Measurements from ENCODE around the gene SSRP1.

DNA sequence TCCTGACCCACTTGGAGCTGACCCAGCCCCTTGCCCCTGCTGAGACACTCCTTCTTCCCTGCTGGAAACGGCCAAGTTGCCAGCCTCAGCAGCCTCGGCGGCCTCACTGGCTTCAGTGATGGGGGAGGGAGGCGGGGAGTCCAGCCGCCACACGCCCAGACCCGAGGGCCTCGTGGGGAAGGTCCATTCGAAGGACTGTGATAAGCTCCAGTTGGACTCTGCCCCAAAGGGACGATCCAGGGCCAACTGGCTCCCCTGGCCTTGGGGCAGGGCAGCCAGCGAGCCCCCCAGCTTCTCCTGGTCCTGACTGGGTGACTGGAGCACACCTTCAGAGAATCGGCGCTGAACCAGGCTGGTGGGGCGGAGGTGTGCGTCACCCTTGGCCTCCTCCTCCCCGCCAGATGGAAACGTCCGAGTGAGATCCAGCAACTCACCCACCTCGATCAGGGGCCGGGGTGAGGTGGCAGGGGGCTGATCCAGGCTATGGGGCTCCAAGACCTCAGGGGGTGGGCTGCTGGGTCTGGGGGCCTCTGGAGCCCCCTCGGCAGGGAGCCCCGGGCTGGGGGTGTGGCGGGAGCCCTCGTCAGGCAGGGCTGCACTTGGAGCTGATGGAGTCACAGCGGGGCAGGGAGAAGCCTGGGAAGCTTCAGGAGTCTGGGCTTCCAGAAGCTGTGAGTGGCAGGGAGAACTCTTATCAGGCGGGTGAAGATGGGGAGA, 22.5 kb downstream of the SSRP1 start:
- TF ChIP-seq, protein P1, sequence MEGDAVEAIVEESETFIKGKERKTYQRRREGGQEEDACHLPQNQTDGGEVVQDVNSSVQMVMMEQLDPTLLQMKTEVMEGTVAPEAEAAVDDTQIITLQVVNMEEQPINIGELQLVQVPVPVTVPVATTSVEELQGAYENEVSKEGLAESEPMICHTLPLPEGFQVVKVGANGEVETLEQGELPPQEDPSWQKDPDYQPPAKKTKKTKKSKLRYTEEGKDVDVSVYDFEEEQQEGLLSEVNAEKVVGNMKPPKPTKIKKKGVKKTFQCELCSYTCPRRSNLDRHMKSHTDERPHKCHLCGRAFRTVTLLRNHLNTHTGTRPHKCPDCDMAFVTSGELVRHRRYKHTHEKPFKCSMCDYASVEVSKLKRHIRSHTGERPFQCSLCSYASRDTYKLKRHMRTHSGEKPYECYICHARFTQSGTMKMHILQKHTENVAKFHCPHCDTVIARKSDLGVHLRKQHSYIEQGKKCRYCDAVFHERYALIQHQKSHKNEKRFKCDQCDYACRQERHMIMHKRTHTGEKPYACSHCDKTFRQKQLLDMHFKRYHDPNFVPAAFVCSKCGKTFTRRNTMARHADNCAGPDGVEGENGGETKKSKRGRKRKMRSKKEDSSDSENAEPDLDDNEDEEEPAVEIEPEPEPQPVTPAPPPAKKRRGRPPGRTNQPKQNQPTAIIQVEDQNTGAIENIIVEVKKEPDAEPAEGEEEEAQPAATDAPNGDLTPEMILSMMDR (conservative IDR thresholded peaks at IDR 0.05; ENCODE audit: low read depth, low read length), result no peak
- TF ChIP-seq EZH2 (IDR thresholded peaks at IDR 0.05; ENCODE audit: borderline replicate concordance, low read depth, low read length, poor library complexity, severe bottlenecking), result no peak

Data from A673 (cell line).